ENCODE measurements around the gene GCN1.

- no peak for TF ChIP-seq EZH2 (IDR thresholded peaks at IDR 0.05; ENCODE audit: low read depth)
- no peak for TF ChIP-seq CTCF (conservative IDR thresholded peaks at IDR 0.05)
These were observed 5.2 kb upstream of the GCN1 start for GRCh38 chr12:120199595-120200306.

Measured in PC-9 (cell line).